NCI-H748 (cell line): ENCODE measurements around the gene ALKBH8.
"Not testable (repeated sequence)": the region's sequence is repeated elsewhere in the genome, so short reads cannot be mapped to it uniquely, and the experiment has no call there.

ENCODE experiments used
- DNase-seq: peaks from one replicate; lab custom pipeline; 2025; ENCODE audit not compliant: unreplicated experiment; lab: John Stamatoyannopoulos, UW

Gene ALKBH8

DNA sequence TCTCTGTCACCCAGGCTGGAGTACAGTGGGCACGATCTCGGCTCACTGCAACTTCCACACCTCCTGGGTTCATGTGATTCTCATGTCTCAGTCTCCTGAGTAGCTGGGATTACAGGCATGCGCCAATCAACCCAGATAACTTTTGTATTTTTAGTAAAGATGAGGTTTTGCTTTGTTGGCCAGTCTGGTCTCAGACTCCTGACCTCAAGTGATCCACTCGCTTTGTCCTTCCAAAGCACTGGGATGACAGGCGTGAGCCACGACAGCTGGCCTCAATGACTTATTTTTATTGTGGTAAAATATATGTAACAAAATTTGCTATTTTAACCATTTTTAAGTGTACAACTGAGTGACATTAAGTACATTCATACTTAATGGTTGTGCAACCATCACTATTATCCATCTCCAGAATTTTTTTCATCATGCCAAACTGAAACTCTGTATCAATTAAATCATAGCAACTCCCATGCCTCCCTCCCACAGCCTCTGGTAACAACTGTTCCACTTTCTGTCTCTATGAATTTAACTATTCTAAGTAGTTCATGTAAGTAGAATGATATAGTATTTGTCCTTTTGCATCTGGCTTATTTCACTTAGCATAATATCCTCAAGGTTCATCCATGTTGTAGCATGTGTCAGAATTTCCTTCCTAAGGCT, 57.2 kb downstream of the ALKBH8 start:
- DNase-seq = no peak

- no peak for DNase-seq
Observed at GRCh38 chr11:107505647-107506225, 59.8 kb downstream of the ALKBH8 start.

- DNase-seq = no peak
Observed at GRCh38 chr11:107504981-107505380, 60.6 kb downstream of the ALKBH8 start.

- DNase-seq = no peak
Observed at GRCh38 chr11:107501713-107502112, 63.8 kb downstream of the ALKBH8 start.

GRCh38 chr11:107497371-107497770, 68.2 kb downstream of the ALKBH8 start:
- DNase-seq = not testable (repeated sequence)

GRCh38 chr11:107496011-107496410, 69.5 kb downstream of the ALKBH8 start:
- no peak for DNase-seq

GRCh38 chr11:107494055-107494454, 71.5 kb downstream of the ALKBH8 start:
- no peak for DNase-seq

DNA sequence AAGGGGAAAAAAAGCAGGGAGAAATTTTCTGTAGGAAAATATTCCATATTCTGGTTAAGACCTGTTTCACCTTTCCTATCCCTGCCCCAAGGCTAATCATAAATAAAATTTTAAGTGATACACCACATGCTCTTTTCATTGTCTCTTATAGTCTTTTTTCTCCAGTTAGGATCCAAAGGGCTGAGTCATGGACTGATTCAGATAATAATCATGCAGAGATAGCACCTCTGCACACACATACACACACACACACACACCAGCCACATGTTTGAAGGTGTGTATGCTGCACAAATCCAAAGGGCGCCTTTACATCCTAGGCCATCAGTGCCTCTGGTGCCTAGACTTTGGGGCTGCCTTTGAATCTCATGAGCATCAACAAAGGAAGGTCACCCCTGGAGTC, 72.4 kb downstream of the ALKBH8 start:
- no peak for DNase-seq

DNA sequence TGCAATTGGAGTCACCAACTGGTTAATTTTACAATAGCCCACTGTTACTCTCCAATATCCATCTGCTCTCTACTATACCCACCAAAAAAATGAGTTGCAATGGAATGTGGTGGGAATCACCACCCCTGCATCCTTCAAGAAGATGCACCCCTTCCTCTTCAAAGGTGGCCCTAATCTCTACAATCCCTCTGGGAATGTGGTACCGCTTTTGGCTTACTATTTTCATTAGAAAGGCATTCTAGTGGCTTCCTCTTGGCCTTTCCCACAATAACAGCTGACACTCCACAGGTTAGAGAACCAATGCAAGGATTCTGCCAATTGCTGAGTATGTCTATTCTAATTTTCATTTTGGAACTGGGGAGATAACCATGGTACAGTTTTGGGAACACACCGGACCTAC, 74.7 kb downstream of the ALKBH8 start:
- no peak for DNase-seq

GRCh38 chr11:107482234-107482633, 83.3 kb downstream of the ALKBH8 start:
- no peak for DNase-seq

- no peak for DNase-seq
Observed at GRCh38 chr11:107478922-107479321, 86.6 kb downstream of the ALKBH8 start.

- no peak for DNase-seq
Observed at GRCh38 chr11:107477820-107478219, 87.7 kb downstream of the ALKBH8 start.

DNA sequence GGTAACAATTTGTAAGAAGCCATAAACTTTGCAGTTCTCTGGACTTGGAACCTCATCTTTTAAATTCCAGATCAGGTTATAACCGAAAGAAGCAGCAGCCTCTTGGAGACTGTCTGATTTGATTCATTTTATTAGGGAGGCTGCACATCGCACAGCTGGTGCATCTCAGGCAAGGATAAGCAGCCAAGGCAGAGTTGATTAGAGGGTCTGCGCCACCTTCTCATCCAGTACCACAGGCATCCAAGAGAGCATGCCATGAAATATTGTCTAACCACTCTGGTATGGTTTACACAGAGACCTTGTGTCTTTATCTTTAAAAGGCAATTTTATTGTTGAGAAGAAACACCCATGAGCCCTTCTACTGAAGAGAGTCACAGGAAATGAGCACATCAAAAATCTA, 91.7 kb downstream of the ALKBH8 start:
- no peak for DNase-seq

DNA sequence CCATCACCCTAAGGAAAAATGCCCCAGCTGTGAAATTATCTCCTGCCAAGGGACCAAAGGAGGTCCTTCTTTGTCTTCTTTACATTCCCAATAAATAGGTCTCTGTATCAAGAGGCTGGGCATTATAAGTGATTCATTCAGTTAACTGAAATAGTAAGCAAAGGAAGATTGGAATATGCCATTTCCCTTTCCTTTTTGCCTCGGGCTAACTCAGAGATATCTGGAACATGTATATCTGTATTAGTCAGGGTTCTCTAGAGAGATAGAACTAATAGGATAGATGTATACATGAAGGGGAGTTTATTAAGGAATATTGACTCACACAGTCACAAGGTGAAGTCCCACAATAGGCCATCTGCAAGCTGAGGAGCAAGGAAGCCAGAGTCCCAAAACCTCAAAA, 92.6 kb downstream of the ALKBH8 start:
- DNase-seq = no peak

DNA sequence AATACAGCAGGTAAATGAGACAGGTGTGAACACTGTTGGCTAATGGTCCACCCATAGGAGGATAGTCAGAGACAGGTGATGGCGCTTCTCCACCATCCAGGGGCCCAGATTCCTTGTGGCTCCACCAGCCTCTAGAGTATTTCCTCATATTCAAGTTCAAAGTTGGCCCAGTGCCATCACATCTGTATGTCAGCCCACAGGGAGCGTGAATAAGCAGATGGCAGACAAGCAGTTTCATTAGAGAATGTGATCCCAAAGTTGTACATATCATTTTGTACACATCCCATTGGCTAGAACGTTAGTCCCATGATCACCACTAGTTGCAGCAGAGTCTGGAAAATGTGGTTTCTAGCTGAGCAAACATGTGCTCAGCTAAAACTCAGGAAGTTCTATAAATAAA, 96.9 kb downstream of the ALKBH8 start:
- peak; percentile 6 for DNase-seq

GRCh38 chr11:107467696-107468095, 97.8 kb downstream of the ALKBH8 start:
- DNase-seq = no peak

DNA sequence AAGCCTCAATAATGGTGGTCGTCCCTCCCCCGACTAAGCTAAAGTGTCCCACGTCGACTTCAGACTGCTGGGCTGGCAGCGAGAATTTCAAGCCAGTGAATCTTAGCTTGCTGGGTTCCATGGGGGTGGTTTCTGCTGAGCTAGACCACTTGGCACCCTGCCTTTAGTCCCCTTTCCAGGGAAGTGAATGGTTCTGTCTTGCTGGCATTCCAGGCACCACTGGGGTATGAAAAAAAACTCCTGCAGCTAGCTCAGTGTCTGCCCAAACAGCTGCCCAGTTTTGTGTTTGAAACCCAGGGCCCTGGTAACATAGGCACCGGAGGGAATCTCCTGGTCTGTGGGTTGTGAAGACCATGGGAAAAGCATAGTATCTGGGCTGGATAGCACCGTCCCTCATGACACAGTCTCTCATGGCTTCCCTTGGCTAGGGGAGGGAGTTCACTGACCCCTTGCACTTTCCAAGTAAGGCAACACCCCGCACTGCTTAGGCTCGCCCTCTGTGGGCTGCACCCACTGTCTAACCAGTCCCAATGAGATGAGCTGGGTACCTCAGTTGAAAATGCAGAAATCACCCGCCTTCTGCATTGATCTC, 99.2 kb downstream of the ALKBH8 start:
- not testable (repeated sequence) for DNase-seq

DNA sequence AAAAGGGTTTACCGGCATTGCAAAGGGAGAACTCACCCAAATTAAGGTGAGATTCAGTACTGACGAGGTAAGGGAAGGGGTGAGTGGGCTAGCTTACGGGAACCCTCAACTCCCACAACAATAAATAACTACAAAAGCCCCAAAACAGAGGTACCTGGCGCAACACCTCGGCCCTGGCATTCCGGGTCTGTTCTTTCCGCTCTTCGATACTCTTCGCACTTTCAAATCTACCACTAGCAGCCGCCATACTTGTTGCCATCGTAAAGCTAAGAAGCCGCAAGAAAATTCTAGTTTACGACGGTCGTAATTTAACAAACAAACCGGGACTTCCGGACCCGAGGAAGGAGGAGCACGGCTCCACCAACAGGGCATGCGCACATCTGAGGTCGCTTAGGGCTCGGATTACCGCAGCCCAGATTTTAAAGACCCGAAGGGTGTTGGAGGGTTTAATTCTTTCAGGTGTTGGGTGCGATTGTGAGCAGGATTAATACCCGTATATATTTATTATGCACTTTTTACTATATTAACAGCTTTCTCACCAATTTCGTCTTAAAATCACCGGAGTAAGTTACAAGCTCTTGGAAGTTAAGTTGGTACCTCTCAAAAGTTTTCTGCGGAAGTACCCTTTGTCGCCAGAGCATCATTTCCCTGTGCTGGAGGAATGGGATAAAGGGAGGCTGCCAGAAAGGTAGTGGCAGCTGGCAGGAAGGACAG, 107.8 kb downstream of the ALKBH8 start, which contains the start of gene CWF19L2:
Gene CWF19L2, minus strand, starts transcription at position 268 of the 714 bp plus-strand sequence. Its CDS starts 9 bp downstream, at position 259.
- peak; percentile 95 for DNase-seq

DNA sequence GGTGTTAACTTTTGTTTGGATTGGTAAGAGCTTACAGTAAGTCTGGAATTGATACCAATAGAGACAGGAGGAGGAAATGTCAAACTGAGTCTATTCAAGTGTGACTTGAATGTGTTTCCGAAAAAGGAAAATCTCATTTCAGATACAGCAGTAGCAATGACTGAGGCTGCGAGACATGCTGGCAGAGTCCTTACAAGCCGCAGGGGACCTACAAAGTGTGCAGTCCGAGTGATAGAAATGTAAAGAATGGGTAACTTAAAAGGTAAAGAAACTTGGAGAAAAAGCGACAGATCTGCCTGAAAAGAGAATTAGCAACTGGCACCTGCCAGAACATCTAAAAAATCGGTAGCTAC, 108.4 kb downstream of the ALKBH8 start:
- DNase-seq = peak; percentile 9

GRCh38 chr11:107453594-107454286, 111.8 kb downstream of the ALKBH8 start:
- no peak for DNase-seq
